Measurements from ENCODE around the gene FBLN2.

FBLN2 gene

DNA sequence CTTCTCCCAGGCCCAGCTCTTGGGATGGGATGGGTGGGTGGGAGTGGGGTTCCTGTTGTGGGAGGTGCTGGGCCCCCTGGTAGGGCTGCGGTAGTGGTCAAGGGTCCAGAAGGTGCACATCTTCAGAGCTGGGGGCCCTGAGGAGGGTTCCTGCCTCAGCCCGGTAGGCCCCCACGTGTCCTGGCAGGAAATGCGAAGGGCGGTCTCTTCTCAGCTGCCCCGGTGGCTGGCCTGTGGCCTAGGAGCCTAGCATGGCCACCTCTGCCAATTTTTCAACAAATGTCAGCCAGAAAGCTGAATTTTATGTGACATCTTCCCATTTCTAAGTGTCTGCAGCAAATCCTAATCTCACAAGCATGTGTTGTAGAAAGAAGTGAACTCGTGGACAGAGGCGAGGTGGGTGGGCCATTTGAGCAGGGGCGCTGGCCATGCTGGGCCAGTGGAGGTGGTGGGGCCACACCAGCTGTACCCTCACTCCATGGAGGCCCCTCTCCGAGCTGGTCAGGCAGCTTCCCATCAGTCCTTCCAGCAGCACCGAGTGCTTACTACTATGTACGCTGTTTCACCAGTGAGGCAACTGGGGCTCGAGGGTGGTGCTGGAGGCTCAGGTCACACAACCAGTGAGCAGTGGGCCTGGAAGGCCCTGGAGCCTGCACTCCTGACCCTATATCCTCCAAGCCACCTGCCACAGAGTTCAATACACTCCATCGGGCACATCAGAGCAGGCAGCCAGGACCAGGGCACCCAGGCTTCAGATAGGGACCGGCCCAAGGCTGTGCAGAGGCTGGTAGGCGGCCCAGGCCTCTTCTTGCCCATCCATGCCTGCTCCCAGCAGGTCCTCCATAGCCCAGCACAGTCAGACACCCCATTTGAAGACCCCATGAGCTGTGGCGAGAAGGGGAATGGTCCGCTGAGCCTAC is 23.2 kb downstream of the FBLN2 start:
- no peaks in the 10 kb centered on the region for H3K9me3 ChIP-seq (ENCODE audit: low read length)
- peaks cover 16% of the 10 kb centered on the region for H3K4me1 ChIP-seq (ENCODE audit: insufficient read depth, low read length)
- H2AFZ ChIP-seq (ENCODE audit: low read depth, low read length) = no peak overlapping the region
- H3K4me3 ChIP-seq (ENCODE audit: low read length) = no peak overlapping the region
- H3K27me3 ChIP-seq (ENCODE audit: insufficient read depth, low read length) = no peaks in the 10 kb centered on the region
- no peaks in the 10 kb centered on the region for H3K36me3 ChIP-seq (ENCODE audit: insufficient read depth, low read length)

GRCh38 chr3:13572926-13573623 is 24.1 kb downstream of the FBLN2 start:
- H3K4me1 ChIP-seq (ENCODE audit: insufficient read depth, low read length) = peaks cover 16% of the 10 kb centered on the region
- no peak overlapping the region for H2AFZ ChIP-seq (ENCODE audit: low read depth, low read length)
- no peak overlapping the region for H3K4me3 ChIP-seq (ENCODE audit: low read length)
- no peaks in the 10 kb centered on the region for H3K36me3 ChIP-seq (ENCODE audit: insufficient read depth, low read length)
- no peaks in the 10 kb centered on the region for H3K9me3 ChIP-seq (ENCODE audit: low read length)
- no peaks in the 10 kb centered on the region for H3K27me3 ChIP-seq (ENCODE audit: insufficient read depth, low read length)

- Histone ChIP-seq H3K9me3 (ENCODE audit: low read length) (no peaks in the 10 kb centered on the region), H2AFZ (ENCODE audit: low read depth, low read length) (no peak overlapping the region), H3K36me3 (ENCODE audit: insufficient read depth, low read length) (no peaks in the 10 kb centered on the region), H3K4me1 (ENCODE audit: insufficient read depth, low read length) (peaks cover 16% of the 10 kb centered on the region), H3K27me3 (ENCODE audit: insufficient read depth, low read length) (no peaks in the 10 kb centered on the region), H3K4me3 (ENCODE audit: low read length) (no peak overlapping the region)
These were observed 25.3 kb downstream of the FBLN2 start for GRCh38 chr3:13574083-13574797.

- Histone ChIP-seq H2AFZ (ENCODE audit: low read depth, low read length) (no peak overlapping the region), H3K4me3 (ENCODE audit: low read length) (no peak overlapping the region), H3K9me3 (ENCODE audit: low read length) (no peaks in the 10 kb centered on the region), H3K36me3 (ENCODE audit: insufficient read depth, low read length) (no peaks in the 10 kb centered on the region), H3K4me1 (ENCODE audit: insufficient read depth, low read length) (peaks cover 16% of the 10 kb centered on the region), H3K27me3 (ENCODE audit: insufficient read depth, low read length) (no peaks in the 10 kb centered on the region)
These were observed 26.0 kb downstream of the FBLN2 start for GRCh38 chr3:13574798-13575451.

DNA sequence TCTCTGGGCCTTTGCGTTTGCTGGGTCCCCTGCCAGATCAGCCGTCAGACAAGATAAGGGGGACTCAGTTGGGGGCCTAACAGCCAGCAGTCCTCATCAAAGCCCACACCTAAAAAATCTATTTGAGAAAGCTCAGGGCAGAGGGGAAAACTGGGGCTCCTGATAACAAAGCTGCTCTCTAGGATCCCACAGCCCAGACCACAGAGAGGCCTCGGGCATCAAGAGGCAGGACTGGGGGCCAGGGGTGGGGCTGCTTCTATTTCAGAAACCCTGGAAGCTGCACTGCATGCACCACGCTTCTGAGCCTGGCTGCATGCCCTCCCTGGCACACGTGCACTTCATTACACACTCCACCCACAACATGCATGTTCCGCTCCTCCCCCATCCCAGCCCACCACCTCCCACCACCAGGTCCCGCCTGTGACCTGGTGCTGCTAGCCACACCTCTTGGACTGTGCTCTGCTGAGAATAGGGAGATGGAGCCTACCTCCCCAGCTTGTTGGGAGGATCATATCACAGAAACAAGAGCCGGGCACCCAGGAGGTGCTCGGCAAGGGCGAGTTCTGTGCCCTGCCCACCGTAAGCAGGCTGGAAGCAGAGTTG is 26.6 kb downstream of the FBLN2 start:
- Histone ChIP-seq H3K9me3 (ENCODE audit: low read length) (no peaks in the 10 kb centered on the region), H3K4me3 (ENCODE audit: low read length) (no peak overlapping the region), H3K4me1 (ENCODE audit: insufficient read depth, low read length) (peaks cover 16% of the 10 kb centered on the region), H3K36me3 (ENCODE audit: insufficient read depth, low read length) (no peaks in the 10 kb centered on the region), H2AFZ (ENCODE audit: low read depth, low read length) (no peak overlapping the region), H3K27me3 (ENCODE audit: insufficient read depth, low read length) (no peaks in the 10 kb centered on the region)

GRCh38 chr3:13577181-13578121 is 28.5 kb downstream of the FBLN2 start:
- no peaks in the 10 kb centered on the region for H3K9me3 ChIP-seq (ENCODE audit: low read length)
- H3K4me3 ChIP-seq (ENCODE audit: low read length) = no peak overlapping the region
- no peaks in the 10 kb centered on the region for H3K36me3 ChIP-seq (ENCODE audit: insufficient read depth, low read length)
- no peak overlapping the region for H2AFZ ChIP-seq (ENCODE audit: low read depth, low read length)
- no peaks in the 10 kb centered on the region for H3K27me3 ChIP-seq (ENCODE audit: insufficient read depth, low read length)
- H3K4me1 ChIP-seq (ENCODE audit: insufficient read depth, low read length) = peaks cover 16% of the 10 kb centered on the region

GRCh38 chr3:13578251-13578650 is 29.3 kb downstream of the FBLN2 start:
- no peak overlapping the region for H3K4me3 ChIP-seq (ENCODE audit: low read length)
- no peaks in the 10 kb centered on the region for H3K36me3 ChIP-seq (ENCODE audit: insufficient read depth, low read length)
- H3K27me3 ChIP-seq (ENCODE audit: insufficient read depth, low read length) = no peaks in the 10 kb centered on the region
- no peaks in the 10 kb centered on the region for H3K9me3 ChIP-seq (ENCODE audit: low read length)
- H2AFZ ChIP-seq (ENCODE audit: low read depth, low read length) = no peak overlapping the region
- peaks cover 16% of the 10 kb centered on the region for H3K4me1 ChIP-seq (ENCODE audit: insufficient read depth, low read length)

GRCh38 chr3:13579063-13579462 is 30.1 kb downstream of the FBLN2 start:
- Histone ChIP-seq H2AFZ (ENCODE audit: low read depth, low read length) (no peak overlapping the region), H3K9me3 (ENCODE audit: low read length) (no peaks in the 10 kb centered on the region), H3K36me3 (ENCODE audit: insufficient read depth, low read length) (no peaks in the 10 kb centered on the region), H3K27me3 (ENCODE audit: insufficient read depth, low read length) (no peaks in the 10 kb centered on the region), H3K4me1 (ENCODE audit: insufficient read depth, low read length) (peaks cover 12% of the 10 kb centered on the region), H3K4me3 (ENCODE audit: low read length) (no peak overlapping the region)

DNA sequence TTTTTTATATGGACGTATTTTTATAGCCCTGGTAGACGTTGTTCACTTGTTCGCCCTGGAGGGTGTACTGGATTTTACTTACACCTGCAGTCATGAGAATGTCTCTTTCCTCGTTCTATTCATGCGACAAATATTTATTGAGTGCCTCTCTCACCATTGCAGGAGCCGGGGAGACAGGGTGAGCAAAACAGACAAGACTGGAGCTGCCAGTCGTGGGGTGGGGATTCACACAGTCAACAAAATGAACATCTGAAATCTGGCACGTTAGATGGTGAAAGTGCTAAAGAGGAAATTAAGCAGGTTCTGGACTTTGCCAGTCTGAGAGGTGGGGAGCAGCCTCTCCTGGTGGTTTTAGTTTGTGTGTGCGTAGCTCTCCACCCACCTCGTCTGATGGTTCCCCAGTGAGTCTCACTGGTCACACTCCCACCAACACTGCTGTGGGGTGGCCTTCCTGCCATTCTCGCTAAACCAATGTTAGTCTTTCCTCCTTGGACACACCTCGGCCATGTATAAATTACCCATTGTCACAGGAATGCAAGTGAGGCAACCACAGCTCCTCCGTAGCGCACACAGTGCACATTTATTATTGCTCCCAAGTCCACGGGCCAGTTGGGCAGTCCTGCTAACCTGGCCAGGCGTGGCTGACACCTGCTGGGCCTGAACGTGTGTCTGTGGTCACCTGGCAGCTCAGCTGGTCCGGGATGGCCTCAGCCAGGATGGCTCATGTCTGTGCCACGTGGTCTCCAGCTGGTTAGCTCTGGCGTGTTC is 31.5 kb downstream of the FBLN2 start:
- H3K4me3 ChIP-seq (ENCODE audit: low read length) = no peak overlapping the region
- no peaks in the 10 kb centered on the region for H3K36me3 ChIP-seq (ENCODE audit: insufficient read depth, low read length)
- no peak overlapping the region for H2AFZ ChIP-seq (ENCODE audit: low read depth, low read length)
- H3K9me3 ChIP-seq (ENCODE audit: low read length) = no peaks in the 10 kb centered on the region
- no peaks in the 10 kb centered on the region for H3K27me3 ChIP-seq (ENCODE audit: insufficient read depth, low read length)
- H3K4me1 ChIP-seq (ENCODE audit: insufficient read depth, low read length) = no peaks in the 10 kb centered on the region

DNA sequence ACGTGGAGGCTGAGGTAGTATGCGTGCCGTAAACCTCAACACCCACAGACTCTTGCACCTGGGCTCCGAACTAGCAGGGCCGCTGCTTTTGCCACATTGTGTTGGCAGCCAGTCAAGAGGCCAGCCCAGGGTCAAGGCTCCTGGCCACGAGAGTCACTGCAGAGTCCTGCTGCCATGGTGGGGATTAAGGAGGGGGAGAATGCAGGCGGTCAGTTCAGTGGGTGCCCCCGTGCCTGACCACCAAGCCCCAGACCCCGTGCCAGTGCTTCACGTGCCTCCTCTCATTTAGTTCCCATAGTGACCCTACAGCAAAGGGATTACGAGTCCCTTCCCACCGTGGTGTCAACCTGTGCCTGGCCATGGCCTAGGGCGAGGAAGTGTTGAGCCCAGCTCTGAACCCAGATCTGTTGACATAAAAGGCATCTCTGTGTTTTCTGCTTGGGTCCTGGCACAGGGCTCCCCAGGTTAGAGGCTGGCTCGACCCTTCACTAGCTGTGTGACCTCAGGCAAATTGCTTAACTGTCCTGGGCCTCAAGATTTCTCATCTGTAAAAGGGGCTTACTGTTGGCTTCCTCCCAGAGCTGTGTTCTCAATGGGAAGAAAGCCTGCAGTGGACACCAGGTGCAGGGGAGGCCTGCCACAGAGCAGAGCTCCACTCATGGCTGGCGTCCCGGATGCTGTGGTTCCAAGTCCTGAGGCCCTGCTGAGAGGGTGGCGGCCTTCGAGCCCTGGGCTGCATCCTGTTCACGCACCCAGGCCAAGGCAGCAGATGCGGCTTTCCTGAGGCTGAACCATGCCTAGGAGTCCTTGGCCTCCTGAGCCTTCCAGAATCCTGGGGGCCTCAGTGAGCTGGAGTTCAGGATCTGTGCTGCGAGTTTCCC is 32.8 kb downstream of the FBLN2 start:
- Histone ChIP-seq H3K4me3 (ENCODE audit: low read length) (no peak overlapping the region), H3K9me3 (ENCODE audit: low read length) (no peaks in the 10 kb centered on the region), H3K4me1 (ENCODE audit: insufficient read depth, low read length) (no peaks in the 10 kb centered on the region), H3K27me3 (ENCODE audit: insufficient read depth, low read length) (no peaks in the 10 kb centered on the region), H3K36me3 (ENCODE audit: insufficient read depth, low read length) (no peaks in the 10 kb centered on the region), H2AFZ (ENCODE audit: low read depth, low read length) (no peak overlapping the region)
